HG03025 (cell line): ENCODE results near the gene L3MBTL4.
A peak's percentile ranks its signal among the peaks of the same experiment; 100 is the strongest.

Experiments used
- ATAC-seq: cut with Tn5 transposase; IDR thresholded peaks from one replicate; pipeline ENCODE4 v1.9.1; 2021; ENCODE audit warnings: mild to moderate bottlenecking, moderate library complexity; ENCODE audit not compliant: unreplicated experiment, low FRiP score

The L3MBTL4 gene

GRCh38 chr18:6009756-6010155 is 405.0 kb downstream of the L3MBTL4 start:
- ATAC-seq = no peak

DNA sequence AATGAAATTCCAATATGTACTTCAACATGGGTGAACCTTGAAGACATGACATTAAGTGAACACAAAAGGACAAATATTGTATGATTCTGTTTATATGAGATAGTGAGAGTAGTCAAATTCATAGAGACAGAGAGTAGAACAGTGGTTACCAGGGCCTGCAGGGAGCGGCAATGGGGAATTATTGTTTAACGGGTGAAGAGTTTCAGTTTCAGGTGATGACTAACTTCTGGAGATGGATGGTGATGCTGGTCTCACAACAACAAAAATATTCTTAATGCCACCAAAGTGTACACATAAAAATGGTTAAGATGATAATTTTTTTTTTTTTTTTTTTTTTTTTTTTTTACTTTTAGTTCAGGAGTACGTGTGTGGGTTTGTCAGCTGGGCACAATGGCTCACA is 410.0 kb downstream of the L3MBTL4 start:
- peak; percentile 97 for ATAC-seq

GRCh38 chr18:6004119-6004518 is 410.6 kb downstream of the L3MBTL4 start:
- ATAC-seq = no peak

GRCh38 chr18:6001867-6002266 is 412.8 kb downstream of the L3MBTL4 start:
- ATAC-seq = no peak

DNA sequence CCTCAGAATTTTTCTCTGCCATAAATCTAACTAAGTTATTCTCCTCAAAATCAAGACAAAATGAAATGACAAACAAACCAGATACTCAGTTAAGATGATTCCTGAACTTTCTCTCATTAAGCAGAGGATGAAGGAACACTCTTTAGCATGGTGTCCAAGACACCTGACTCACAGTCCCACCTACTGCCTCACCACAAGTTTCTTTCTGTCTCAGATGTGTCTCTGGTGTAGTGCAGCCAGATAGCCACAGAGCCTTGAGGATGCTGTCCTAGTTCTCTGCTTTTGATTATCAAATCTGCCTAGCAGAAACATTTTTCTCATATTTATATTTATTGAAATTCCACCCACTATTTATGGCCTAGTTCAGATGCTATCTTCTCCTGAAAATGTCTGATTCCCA is 415.8 kb downstream of the L3MBTL4 start:
- peak; percentile 94 for ATAC-seq

DNA sequence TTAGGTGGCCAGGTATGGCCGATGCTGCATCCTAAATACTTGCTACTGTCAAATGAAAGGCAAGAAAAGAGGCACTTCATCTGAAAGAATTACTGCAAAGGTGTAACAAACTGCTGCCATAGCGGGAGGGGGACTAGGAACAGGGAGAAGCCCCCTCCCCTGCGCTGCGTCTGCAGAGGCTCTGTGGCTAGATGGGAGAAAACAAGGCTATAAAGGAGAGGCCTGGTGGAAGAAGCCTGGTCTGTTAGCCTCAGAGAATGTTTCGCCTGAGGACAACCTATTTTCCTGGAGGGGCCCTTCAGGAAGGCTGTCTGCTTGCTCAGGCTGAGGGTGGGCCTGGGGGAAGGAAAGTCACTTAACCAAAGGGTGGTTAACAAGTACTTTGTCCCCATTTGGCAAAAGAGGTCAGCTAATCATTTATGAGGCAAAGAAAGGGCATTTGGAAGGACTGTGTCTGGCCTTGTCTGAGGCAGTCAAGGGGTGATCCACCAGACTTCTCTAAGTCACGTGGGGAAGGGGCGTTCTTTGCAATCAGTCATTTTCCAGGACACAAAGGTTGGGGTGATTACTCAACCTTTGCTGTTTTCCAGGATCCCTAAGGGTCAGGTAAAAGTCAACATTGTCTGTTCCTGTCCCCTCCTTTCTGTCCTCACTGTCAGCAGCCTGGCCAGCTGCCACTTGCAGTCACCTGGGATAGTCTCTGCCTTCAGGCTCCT is 416.4 kb downstream of the L3MBTL4 start:
- peak; percentile 47 for ATAC-seq

DNA sequence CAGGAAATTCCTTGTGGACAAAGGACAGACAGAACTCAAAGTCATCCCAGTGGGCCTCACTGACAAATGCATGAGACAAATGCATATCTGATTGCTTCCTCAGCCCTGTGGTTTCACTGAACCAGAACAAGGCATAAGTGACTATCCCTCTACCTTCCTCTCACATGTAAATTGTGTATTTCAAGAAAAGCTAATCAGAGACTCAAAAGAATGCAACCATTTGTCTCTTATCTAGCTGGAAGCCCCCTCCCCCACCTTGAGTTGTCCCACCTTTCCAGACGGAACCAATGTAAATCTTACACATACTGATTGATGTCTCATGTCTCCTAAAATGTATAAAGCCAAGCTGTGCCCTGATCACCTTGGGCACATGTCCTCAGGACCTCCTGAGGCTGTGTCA is 417.4 kb downstream of the L3MBTL4 start:
- no peak for ATAC-seq

DNA sequence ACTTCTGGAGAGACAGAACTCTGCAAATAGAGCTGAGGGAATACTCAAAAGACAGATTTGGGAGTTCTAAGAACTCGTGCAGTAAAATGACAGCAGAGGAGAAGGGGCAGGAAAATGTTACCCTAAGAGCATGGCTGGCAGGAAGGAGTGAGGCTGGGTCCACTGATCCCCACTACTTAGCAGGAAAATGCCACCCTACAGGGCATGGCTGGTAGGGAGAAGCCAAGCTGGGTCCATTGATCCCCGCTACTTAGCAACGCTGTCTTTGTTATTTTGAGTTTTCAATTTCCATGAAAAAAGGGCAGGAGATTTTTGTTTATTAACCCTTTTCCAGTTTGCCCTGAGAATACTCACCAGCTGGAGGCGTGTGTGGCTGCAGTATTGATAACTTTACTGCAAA is 419.1 kb downstream of the L3MBTL4 start:
- ATAC-seq = no peak

GRCh38 chr18:5993938-5994337 is 420.8 kb downstream of the L3MBTL4 start:
- no peak for ATAC-seq

DNA sequence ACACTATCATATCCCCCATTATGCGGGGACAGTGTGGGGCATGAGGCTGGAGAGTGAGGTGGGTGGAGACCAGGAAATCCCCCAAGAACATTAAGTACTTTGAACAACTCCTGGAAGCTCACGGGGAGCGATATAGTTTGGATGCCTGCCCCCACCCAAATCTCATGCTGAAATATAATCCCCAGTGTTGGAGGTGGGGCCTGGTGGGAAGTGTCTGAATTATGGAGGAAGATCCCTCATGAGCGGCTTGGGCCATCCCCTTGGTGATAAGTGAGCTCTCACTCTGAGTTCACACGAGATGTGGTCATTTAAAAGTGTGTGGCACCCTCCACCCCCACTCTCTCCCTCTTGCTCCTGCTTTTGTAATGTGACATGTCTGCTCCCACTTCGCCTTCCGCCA is 422.3 kb downstream of the L3MBTL4 start:
- no peak for ATAC-seq

GRCh38 chr18:5987249-5987648 is 427.5 kb downstream of the L3MBTL4 start:
- ATAC-seq = no peak

- ATAC-seq = no peak
These were observed 428.3 kb downstream of the L3MBTL4 start for GRCh38 chr18:5986257-5986931.

GRCh38 chr18:5984245-5984644 is 430.5 kb downstream of the L3MBTL4 start:
- no peak for ATAC-seq

GRCh38 chr18:5983488-5983887 is 431.2 kb downstream of the L3MBTL4 start:
- ATAC-seq = no peak

GRCh38 chr18:5982332-5982731 is 432.4 kb downstream of the L3MBTL4 start:
- ATAC-seq = no peak

DNA sequence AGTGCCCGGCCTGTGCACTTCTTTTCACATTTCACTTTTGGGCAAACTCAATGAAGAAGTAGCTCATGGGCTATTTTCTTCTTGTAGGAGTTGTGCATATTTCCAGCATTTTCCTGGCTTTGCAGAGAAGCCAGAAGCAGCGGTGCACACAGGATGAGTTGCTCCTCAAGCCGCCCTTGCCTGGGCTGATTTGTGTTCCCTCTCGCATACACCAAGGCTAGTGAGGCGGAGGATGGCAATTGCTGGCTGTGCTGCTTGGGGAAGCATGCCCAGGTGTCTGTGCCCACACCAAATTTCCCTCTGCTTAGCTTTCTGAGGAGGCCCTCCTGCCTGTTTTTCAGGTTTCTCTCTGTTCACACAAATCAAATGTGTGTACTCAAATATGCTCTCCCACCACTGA is 434.0 kb downstream of the L3MBTL4 start:
- ATAC-seq = no peak

- peak; percentile 62 for ATAC-seq
These were observed 434.7 kb downstream of the L3MBTL4 start for GRCh38 chr18:5979971-5980457.

DNA sequence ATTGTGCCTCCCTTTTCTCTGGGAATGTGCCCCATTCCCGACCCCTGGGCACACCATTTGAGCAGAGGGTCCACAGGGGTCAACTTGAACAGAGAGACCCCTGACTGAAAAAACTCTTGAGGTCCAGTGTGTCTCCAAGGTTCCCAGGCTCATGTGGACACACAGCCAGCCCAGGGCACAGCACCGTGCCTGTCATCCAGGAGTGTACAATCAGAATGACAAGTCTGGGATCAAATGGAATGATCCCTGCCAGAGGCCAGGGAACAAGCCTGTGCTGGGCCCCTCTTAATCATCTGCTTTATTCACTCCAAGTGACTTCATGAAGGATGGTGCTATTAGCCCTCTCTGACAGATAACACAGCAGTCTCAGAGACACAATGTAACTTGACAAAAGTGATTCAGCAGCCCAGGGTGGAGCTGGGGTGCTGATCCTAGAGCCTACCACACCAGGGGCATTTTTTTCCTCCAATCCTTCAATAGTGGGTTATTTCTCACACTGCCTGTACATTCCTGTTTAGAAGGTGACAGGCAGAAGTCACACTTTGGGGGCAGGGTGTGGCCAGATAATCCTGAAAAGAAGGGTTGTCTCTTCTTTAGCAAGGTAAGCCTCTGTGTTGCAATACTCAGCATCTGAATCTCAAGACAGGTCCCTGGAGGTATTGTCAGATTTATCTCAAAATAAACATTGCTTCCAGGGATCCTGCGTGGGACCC is 435.4 kb downstream of the L3MBTL4 start:
- no peak for ATAC-seq

DNA sequence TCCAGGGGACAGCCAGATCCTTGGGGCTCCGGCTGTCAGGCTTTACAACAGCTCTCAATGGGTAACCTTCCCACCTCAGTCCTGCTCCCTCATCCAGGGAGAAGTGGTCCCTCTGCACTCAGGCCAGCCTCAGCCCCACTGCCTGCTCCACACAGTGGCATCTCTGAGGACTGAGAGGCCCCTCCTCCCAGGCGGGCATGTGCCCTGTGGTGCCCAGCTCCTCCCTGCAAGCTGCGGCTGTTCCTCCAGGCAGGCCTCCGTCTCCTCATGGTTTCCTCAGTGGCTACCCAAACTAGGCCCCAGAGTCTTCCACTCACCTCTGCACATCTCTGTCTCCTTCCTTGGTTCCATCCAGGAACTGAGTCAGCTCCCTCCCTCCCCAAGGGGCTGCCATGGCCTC is 437.7 kb downstream of the L3MBTL4 start:
- ATAC-seq = no peak

DNA sequence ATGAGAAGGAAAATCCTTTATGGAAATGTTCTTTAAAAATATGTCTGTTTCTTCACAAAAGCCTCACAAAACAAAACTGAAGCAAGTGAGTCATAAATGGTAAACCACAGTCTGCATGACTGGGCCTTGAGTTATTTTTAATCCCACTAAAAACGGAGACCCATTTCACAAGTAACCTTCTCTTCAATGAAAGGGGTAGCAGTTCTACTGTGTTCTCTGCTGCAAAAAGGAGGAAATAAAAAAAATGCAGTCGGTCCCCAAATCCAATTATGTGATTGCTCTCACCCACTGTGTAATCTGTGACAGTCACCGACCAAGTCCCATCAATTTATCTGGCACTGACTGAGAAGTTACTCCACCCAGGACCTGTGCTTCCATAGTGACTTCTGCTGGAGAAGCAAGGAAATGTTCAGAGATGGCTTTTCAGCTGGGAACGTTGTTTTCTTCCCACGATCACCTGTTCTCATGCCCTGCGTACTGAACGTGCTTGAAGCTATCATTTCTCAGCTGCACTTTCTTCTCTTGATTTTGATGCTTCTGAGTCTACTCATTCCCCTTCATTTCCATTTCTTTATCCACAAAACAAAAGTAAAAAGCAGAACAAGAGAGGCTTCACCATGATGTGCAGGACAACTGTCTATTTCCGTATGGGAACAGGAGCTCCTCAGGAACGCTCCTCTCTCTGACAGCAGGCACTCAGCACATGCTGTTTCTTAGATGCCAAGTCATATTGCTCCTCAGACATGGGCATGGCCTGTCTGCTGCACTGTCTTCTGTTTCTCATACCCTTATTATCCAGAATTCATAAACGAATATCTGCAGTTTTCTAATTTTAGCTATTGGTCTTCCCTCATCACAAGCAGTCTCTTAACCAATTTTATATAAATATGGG is 439.4 kb downstream of the L3MBTL4 start:
- ATAC-seq = peak; percentile 48
